ENCODE data around the gene SEC31B.

The SEC31B gene

DNA sequence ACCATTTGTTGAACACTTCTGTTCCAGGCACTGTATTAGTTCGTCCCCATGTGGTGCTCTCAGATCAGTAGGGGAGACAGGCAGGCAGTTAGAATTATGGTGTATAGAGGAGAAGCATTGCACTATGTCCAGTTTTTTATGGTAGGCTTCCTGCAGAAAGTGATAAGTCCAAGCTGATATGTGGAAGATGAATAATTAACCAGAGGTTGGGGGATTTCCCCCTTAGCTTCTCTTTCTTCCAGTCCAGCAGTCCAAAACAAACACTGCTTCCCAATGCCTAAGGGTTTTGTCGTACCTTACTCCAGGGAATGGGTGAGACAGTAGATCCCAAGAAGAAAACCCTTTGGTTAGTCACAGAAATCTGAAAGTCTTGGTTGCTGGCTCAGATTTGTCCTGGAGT lies 35.2 kb upstream of the SEC31B start:
- Histone ChIP-seq H3K27ac (ENCODE audit: low read depth, low read length, severe bottlenecking) (no peak overlapping the region), H3K4me3 (ENCODE audit: extremely low read depth, insufficient read depth, low read length, poor library complexity, severe bottlenecking) (no peak overlapping the region), H3K9me3 (ENCODE audit: control insufficient read depth, low read length) (no peaks in the 10 kb centered on the region), H3K36me3 (ENCODE audit: control insufficient read depth, insufficient read depth, low read length) (peaks cover 55% of the 10 kb centered on the region), H3K4me1 (ENCODE audit: control insufficient read depth, insufficient read depth, low read length, poor library complexity, severe bottlenecking) (no peaks in the 10 kb centered on the region)
- WGBS, 2 experiments (ENCODE audit: insufficient coverage in 2 of 2): 100% methylated on average over 1 to 2 of the region's 2 CpGs

DNA sequence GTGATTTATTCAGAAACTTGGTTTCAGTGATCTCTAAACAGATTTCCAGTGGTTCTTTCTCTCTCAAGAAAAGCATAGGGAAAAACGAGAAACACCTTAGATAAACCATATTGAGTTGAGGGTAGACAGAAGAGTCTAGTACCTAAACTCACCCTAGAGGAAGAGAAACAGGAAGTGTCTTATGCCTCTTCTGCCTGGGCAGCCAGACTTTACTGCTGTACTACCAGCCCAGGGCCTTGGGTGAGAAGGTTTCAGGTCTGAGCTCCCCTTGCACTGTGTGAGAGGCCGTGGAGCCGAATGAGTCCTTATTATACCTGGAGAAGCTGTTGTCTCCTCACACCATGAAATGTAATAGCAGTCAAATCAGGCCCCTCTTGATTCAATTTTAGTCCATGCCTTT lies 34.3 kb upstream of the SEC31B start:
- WGBS, 2 experiments (ENCODE audit: insufficient coverage in 2 of 2): 92 to 100% methylated on average over 2 of the region's 3 CpGs
- Histone ChIP-seq H3K9me3 (ENCODE audit: control insufficient read depth, low read length) (no peaks in the 10 kb centered on the region), H3K4me1 (ENCODE audit: control insufficient read depth, insufficient read depth, low read length, poor library complexity, severe bottlenecking) (no peaks in the 10 kb centered on the region), H3K36me3 (ENCODE audit: control insufficient read depth, insufficient read depth, low read length) (peaks cover 64% of the 10 kb centered on the region), H3K4me3 (ENCODE audit: extremely low read depth, insufficient read depth, low read length, poor library complexity, severe bottlenecking) (no peak overlapping the region), H3K27ac (ENCODE audit: low read depth, low read length, severe bottlenecking) (no peak overlapping the region)

DNA sequence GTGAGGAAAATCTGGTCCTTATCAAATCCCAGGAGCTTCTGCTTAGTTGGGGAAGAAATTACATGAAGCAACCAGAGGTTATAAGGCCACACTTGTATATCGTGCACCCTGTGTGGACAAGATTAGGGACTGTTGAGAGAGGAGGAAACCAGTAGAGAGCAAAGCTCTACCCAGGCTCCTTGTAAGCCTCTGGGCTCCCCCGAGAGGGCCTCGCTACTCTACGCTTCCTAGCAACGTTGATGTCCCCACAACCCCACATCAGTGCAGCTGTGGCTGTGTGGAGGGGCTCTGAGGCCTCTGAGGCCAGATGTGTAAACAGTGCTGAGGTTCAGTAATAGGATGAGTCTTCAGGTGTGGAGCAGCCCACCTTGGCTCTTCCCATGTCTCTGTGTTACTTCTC lies 32.1 kb upstream of the SEC31B start:
- WGBS, 2 experiments (ENCODE audit: insufficient coverage in 2 of 2): 100% methylated on average over 2 of the region's 5 CpGs; no CpG with 5 or more reads in 1 of the 2 experiments
- Histone ChIP-seq H3K27ac (ENCODE audit: low read depth, low read length, severe bottlenecking) (no peak overlapping the region), H3K36me3 (ENCODE audit: control insufficient read depth, insufficient read depth, low read length) (peaks cover 80% of the 10 kb centered on the region)

DNA sequence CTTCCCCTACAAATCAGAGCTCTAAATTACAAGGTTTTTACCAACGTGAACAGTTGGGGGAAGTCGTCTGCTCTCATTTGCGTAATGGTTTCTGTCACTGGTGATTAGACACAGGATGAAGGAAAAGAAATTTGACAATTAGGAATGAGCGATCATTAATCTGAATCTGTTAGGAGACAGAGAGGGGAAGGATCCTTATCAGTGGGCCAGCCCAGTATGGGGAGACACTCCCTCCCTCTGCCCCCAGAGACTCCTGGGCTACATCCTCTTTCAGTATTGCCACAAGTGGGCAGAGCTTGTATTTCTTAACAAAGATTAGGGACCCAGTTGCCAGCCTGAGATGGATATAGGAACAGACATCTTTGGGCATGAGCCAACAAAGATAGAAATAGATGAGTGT lies 31.5 kb upstream of the SEC31B start:
- Histone ChIP-seq H3K9me3 (ENCODE audit: control insufficient read depth, low read length) (no peaks in the 10 kb centered on the region), H3K27ac (ENCODE audit: low read depth, low read length, severe bottlenecking) (no peak overlapping the region), H3K36me3 (ENCODE audit: control insufficient read depth, insufficient read depth, low read length) (peaks cover 81% of the 10 kb centered on the region), H3K4me1 (ENCODE audit: control insufficient read depth, insufficient read depth, low read length, poor library complexity, severe bottlenecking) (no peaks in the 10 kb centered on the region), H3K4me3 (ENCODE audit: extremely low read depth, insufficient read depth, low read length, poor library complexity, severe bottlenecking) (no peak overlapping the region)
- 90 to 96% methylated on average over 3 to 4 of the region's 4 CpGs for WGBS, 2 experiments (ENCODE audit: insufficient coverage in 2 of 2)

More for the DNA sequence above, 32.1 kb upstream of the SEC31B start:
- no peaks in the 10 kb centered on the region for H3K4me1 ChIP-seq (ENCODE audit: control insufficient read depth, insufficient read depth, low read length, poor library complexity, severe bottlenecking)
- no peak overlapping the region for H3K4me3 ChIP-seq (ENCODE audit: extremely low read depth, insufficient read depth, low read length, poor library complexity, severe bottlenecking)
- H3K9me3 ChIP-seq (ENCODE audit: control insufficient read depth, low read length): no peaks in the 10 kb centered on the region

DNA sequence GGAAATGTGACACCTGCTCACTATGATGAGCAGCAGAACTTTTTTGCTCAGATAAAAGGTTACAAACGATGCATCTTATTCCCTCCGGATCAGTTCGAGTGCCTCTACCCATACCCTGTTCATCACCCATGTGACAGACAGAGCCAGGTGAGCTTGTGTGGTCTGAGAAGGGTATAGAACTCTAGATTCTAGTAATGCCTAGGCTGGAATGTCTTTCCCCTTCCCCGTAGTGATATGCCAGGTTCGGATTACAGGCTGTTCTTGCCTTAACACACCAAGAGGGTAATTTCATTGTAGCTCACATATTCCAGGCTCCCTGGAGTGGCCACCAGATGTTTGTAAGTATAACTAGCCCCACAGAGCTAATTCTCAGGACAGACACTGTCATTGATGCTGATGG lies 25.3 kb upstream of the SEC31B start:
- H3K27ac ChIP-seq (ENCODE audit: low read depth, low read length, severe bottlenecking): no peak overlapping the region
- WGBS, 2 experiments (ENCODE audit: insufficient coverage in 2 of 2): 83 to 100% methylated on average over 3 to 4 of the region's 5 CpGs
- H3K9me3 ChIP-seq (ENCODE audit: control insufficient read depth, low read length): no peaks in the 10 kb centered on the region
- H3K36me3 ChIP-seq (ENCODE audit: control insufficient read depth, insufficient read depth, low read length): peaks cover 93% of the 10 kb centered on the region
- no peaks in the 10 kb centered on the region for H3K4me1 ChIP-seq (ENCODE audit: control insufficient read depth, insufficient read depth, low read length, poor library complexity, severe bottlenecking)
- no peak overlapping the region for H3K4me3 ChIP-seq (ENCODE audit: extremely low read depth, insufficient read depth, low read length, poor library complexity, severe bottlenecking)

DNA sequence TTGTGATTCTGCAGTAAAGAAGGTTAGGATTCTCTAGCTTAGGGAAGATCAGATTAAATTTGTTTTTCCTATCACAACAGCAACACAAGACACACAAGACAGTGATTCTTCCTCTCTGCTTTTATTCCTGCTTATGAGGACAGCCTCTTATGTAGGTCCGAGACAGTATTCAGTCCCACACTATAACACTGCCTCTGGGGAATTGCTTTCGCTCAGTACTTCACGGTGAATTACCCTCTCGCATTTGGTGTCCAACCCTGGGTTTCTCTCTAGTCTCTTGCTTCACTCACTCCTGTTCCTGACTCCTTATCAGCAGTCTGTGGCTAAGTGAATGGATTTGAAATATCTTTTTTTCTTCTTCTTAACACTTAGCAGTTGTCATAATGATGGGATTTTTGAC lies 17.8 kb upstream of the SEC31B start:
- 88 to 94% methylated on average over 3 of the region's 4 CpGs for WGBS, 2 experiments (ENCODE audit: insufficient coverage in 2 of 2)
- Histone ChIP-seq H3K27ac (ENCODE audit: low read depth, low read length, severe bottlenecking) (no peak overlapping the region), H3K36me3 (ENCODE audit: control insufficient read depth, insufficient read depth, low read length) (peaks cover 45% of the 10 kb centered on the region), H3K9me3 (ENCODE audit: control insufficient read depth, low read length) (no peaks in the 10 kb centered on the region), H3K4me1 (ENCODE audit: control insufficient read depth, insufficient read depth, low read length, poor library complexity, severe bottlenecking) (peaks cover 11% of the 10 kb centered on the region), H3K4me3 (ENCODE audit: extremely low read depth, insufficient read depth, low read length, poor library complexity, severe bottlenecking) (no peak overlapping the region)

GRCh38 chr10:100535715-100536353 lies 16.2 kb upstream of the SEC31B start, which contains the start of gene HIF1AN:
Gene HIF1AN, plus strand, starts transcription at chr10:100535943. Its CDS starts 16 bp downstream, at chr10:100535959.
- Histone ChIP-seq H3K36me3 (ENCODE audit: control insufficient read depth, insufficient read depth, low read length) (peaks cover 35% of the 10 kb centered on the region), H3K4me3 (ENCODE audit: extremely low read depth, insufficient read depth, low read length, poor library complexity, severe bottlenecking) (peak within 1 kb of the TSS; percentile 88), H3K4me1 (ENCODE audit: control insufficient read depth, insufficient read depth, low read length, poor library complexity, severe bottlenecking) (peaks cover 11% of the 10 kb centered on the region), H3K27ac (ENCODE audit: low read depth, low read length, severe bottlenecking) (peak within 1 kb of the TSS; percentile 49), H3K9me3 (ENCODE audit: control insufficient read depth, low read length) (peaks cover 5% of the 10 kb centered on the region)
- 1% methylated on average over 25 to 31 of the region's 35 CpGs for WGBS, 2 experiments (ENCODE audit: insufficient coverage in 2 of 2)

GRCh38 chr10:100535338-100535714 lies 15.7 kb upstream of the SEC31B start:
- 0 to 50% methylated on average over 2 to 4 of the region's 4 CpGs for WGBS, 2 experiments (ENCODE audit: insufficient coverage in 2 of 2)
- Histone ChIP-seq H3K4me3 (ENCODE audit: extremely low read depth, insufficient read depth, low read length, poor library complexity, severe bottlenecking) (peak overlapping the region; percentile 88), H3K27ac (ENCODE audit: low read depth, low read length, severe bottlenecking) (no peak overlapping the region), H3K4me1 (ENCODE audit: control insufficient read depth, insufficient read depth, low read length, poor library complexity, severe bottlenecking) (peaks cover 11% of the 10 kb centered on the region), H3K36me3 (ENCODE audit: control insufficient read depth, insufficient read depth, low read length) (peaks cover 31% of the 10 kb centered on the region), H3K9me3 (ENCODE audit: control insufficient read depth, low read length) (peaks cover 5% of the 10 kb centered on the region)

DNA sequence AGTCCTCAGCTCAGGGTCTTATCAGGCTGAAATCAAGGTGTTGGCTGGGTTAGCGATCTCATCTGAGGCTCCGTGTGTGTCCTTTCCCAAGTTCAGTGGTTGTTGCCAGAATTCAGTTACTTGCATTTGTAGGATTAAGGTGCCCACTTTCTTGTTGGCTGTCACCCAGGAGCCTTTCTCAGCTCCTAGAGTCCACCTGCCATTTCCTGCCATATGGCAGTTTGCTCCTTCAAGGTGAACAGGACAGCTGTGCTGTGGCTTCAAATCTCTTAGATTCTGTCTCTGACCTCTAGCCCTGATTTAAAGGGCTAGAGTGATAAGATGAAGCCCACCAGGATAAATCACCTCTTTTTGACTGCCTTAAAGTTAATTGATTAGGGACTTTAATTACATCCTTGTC lies 15.1 kb upstream of the SEC31B start:
- peaks cover 11% of the 10 kb centered on the region for H3K4me1 ChIP-seq (ENCODE audit: control insufficient read depth, insufficient read depth, low read length, poor library complexity, severe bottlenecking)
- H3K9me3 ChIP-seq (ENCODE audit: control insufficient read depth, low read length): peaks cover 5% of the 10 kb centered on the region
- 50% methylated on average over 2 of the region's 2 CpGs; no CpG with 5 or more reads in 1 of the 2 experiments for WGBS, 2 experiments (ENCODE audit: insufficient coverage in 2 of 2)
- H3K36me3 ChIP-seq (ENCODE audit: control insufficient read depth, insufficient read depth, low read length): peaks cover 25% of the 10 kb centered on the region
- H3K4me3 ChIP-seq (ENCODE audit: extremely low read depth, insufficient read depth, low read length, poor library complexity, severe bottlenecking): no peak overlapping the region
- no peak overlapping the region for H3K27ac ChIP-seq (ENCODE audit: low read depth, low read length, severe bottlenecking)

- peaks cover 5% of the 10 kb centered on the region for H3K9me3 ChIP-seq (ENCODE audit: control insufficient read depth, low read length)
- H3K4me1 ChIP-seq (ENCODE audit: control insufficient read depth, insufficient read depth, low read length, poor library complexity, severe bottlenecking): peaks cover 5% of the 10 kb centered on the region
- H3K36me3 ChIP-seq (ENCODE audit: control insufficient read depth, insufficient read depth, low read length): peaks cover 16% of the 10 kb centered on the region
- no peak overlapping the region for H3K27ac ChIP-seq (ENCODE audit: low read depth, low read length, severe bottlenecking)
- no peak overlapping the region for H3K4me3 ChIP-seq (ENCODE audit: extremely low read depth, insufficient read depth, low read length, poor library complexity, severe bottlenecking)
Observed at GRCh38 chr10:100531761-100532160, 12.1 kb upstream of the SEC31B start.

DNA sequence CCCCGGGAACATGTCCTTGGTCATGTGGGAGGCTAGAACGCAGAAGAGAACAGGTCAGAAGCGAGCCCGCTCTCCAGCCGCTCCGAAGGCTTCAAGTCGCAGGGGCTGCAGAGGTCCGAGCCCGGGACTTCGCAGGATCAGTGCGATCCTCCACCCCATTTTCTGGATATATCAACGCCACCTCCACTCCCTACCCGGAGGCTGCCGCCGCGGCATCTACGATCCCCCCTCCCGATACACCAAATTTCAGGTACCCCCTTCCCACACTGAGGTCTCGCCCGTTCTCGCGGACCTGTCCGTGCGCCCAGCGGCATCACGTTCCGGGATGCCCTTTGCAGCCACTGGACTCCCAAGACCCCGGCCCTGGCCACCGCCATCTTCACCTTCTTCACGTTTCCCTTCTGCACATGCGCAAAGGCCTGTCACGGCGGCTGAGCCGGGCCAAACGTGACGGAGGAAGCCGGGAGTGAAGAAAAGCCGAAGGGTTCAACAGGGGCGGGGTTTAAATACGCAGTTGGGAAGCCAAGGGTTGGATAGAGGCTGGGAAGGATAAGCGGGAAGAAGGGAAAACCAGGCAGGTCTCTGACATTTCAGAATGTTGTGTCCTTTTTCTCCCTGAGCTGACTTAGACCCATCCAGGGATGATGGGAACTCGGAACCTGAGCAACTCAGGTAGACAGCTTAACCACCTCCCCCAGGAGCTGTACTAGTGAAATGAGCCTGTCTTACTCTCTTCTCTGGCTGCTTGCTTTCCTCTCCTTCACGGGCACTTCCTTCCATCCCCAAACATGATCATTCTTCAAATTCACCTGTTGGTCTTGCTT lies 10.0 kb upstream of the SEC31B start, which contains the start of gene NDUFB8:
NDUFB8 (minus strand) TSS at position 397 of the 824 bp plus-strand sequence; CDS start at position 377, 20 bp downstream.
- Histone ChIP-seq H3K9me3 (ENCODE audit: control insufficient read depth, low read length) (peaks cover 5% of the 10 kb centered on the region), H3K4me1 (ENCODE audit: control insufficient read depth, insufficient read depth, low read length, poor library complexity, severe bottlenecking) (no peaks in the 10 kb centered on the region), H3K27ac (ENCODE audit: low read depth, low read length, severe bottlenecking) (no peak within 1 kb of the TSS), H3K36me3 (ENCODE audit: control insufficient read depth, insufficient read depth, low read length) (peaks cover 36% of the 10 kb centered on the region), H3K4me3 (ENCODE audit: extremely low read depth, insufficient read depth, low read length, poor library complexity, severe bottlenecking) (peak within 1 kb of the TSS; percentile 85)
- WGBS, 2 experiments (ENCODE audit: insufficient coverage in 2 of 2): 3% methylated on average over 26 to 33 of the region's 43 CpGs

Data from mesodermal cell (in vitro differentiated cells).